HepG2 (cell line): ENCODE data around the gene MSRB3. TPM values are rescaled to one million over a fixed set of nuclear protein-coding genes. Genes with fewer than 3 reads are reported as not detected.

Experiments
- ATAC-seq: fragments of 200-7000 bp; cut with Tn5 transposase; 3 replicates; pipeline ENCODE4 v1.9.1; 2020; ENCODE audit warnings: mild to moderate bottlenecking, moderate library complexity
- BruUV-seq: library from RNA; stranded (reverse); fragments of 400-500 nt; replicated peaks from 2 replicates; lab custom pipeline; 2021; lab: Mats Ljungman, UMichigan
- CTCF ChIA-PET: fragments of 300-600 bp; formaldehyde crosslinking; extraction: SDS; loops from one replicate; lab custom pipeline; 2021; ENCODE audit warnings: low total read pairs, inconsistent platforms, low intra/inter-chr PET ratio; lab: Yijun Ruan, JAX
- POLR2A ChIA-PET: fragments of 350-600 bp; sonication (Branson Sonifier 250); formaldehyde crosslinking; loops from one replicate; lab custom pipeline; 2020; ENCODE audit warnings: antibody characterized with exemption, inconsistent platforms; lab: Yijun Ruan, JAX
- DNase-seq: peaks from one replicate; pipeline ENCODE4 v3.0.0-alpha.2; 2015; ENCODE audit warnings: low spot score
- FAIRE-seq: peaks from 3 replicates; lab custom pipeline; 2011; peaks lifted over from hg19 to GRCh38; lab: Jason Lieb, UNC
- H2AFZ ChIP-seq: one replicate; pipeline ENCODE4 v1.6.1; 2011; ENCODE audit warnings: low read length, inconsistent platforms
- H3K27ac ChIP-seq: fragments of 300-600 bp; 3 replicates; pipeline ENCODE4 v1.8.0; 2011; ENCODE audit warnings: mixed run types, mild to moderate bottlenecking, mixed read lengths, low read length, inconsistent platforms; ENCODE audit not compliant: insufficient read depth; ENCODE audit errors: extremely low read length
- H3K27me3 ChIP-seq, 2 experiments: fragments of 200-600 bp in 1 of 2; 2 replicates in 1 of 2; 3 replicates in 1 of 2; pipeline versions ENCODE4 v1.6.0 to v1.8.0; 2011; ENCODE audit warnings: low read length in 2 of 2, mild to moderate bottlenecking in 2 of 2, moderate library complexity in 2 of 2, inconsistent platforms in 1 of 2; ENCODE audit not compliant: insufficient read depth in 2 of 2, control insufficient read depth in 1 of 2
- H3K36me3 ChIP-seq, 2 experiments: fragments of 200-600 bp in 1 of 2; replicated peaks in 1 of 2; 2 replicates in 1 of 2; 3 replicates in 1 of 2; pipeline versions ENCODE4 v1.5.1 to v1.8.0; 2011; ENCODE audit warnings: low read length in 2 of 2, inconsistent platforms in 1 of 2; ENCODE audit not compliant: insufficient read depth in 2 of 2, control insufficient read depth in 1 of 2
- H3K4me1 ChIP-seq: 2 replicates; pipeline ENCODE4 v1.5.1; 2012; ENCODE audit warnings: low read length, inconsistent platforms; ENCODE audit not compliant: insufficient read depth
- H3K4me2 ChIP-seq: 2 replicates; pipeline ENCODE4 v1.6.0; 2011; ENCODE audit warnings: low read depth, low read length, inconsistent platforms
- H3K4me3 ChIP-seq, 3 experiments: fragments of 200-600 bp in 1 of 3; sonication (generic), shearing (Covaris generic) in 1 of 3; replicated peaks in 1 of 3; 2 replicates each; pipeline ENCODE4 v1.5.1; 2011 to 2016; ENCODE audit warnings: low read length in 3 of 3, inconsistent platforms in 2 of 3, low read depth in 2 of 3, mild to moderate bottlenecking in 2 of 3, control low read depth in 1 of 3, mixed read lengths in 1 of 3; ENCODE audit not compliant: insufficient read depth in 1 of 3
- H3K79me2 ChIP-seq: one replicate; pipeline ENCODE4 v1.6.1; 2011; ENCODE audit warnings: low read length, inconsistent platforms; ENCODE audit not compliant: insufficient read depth
- H3K9ac ChIP-seq: 2 replicates; pipeline ENCODE4 v1.6.0; 2011; ENCODE audit warnings: mild to moderate bottlenecking, low read depth, low read length, inconsistent platforms; ENCODE audit not compliant: insufficient read depth
- H3K9me3 ChIP-seq: 2 replicates; pipeline ENCODE4 v1.5.1; 2012; ENCODE audit warnings: mild to moderate bottlenecking, low read length
- H4K20me1 ChIP-seq: 2 replicates; pipeline ENCODE4 v1.6.0; 2011; ENCODE audit warnings: inconsistent platforms, mild to moderate bottlenecking, low read length, moderate library complexity; ENCODE audit not compliant: insufficient read depth
- ASH2L ChIP-seq: fragments of 300-600, 200-600 bp; sonication (generic); IDR thresholded peaks from 2 replicates; pipeline ENCODE4 v1.7.0; 2017; ENCODE audit warnings: low read depth, mild to moderate bottlenecking, moderate library complexity, mixed read lengths, low read length; ENCODE audit not compliant: insufficient read length
- CENPX ChIP-seq: sonication (generic); formaldehyde crosslinking; IDR thresholded peaks from 2 replicates; pipeline ENCODE4 v1.9.0; 2021; ENCODE audit warnings: mild to moderate bottlenecking, missing genetic modification reagents, moderate library complexity
- EP300 ChIP-seq, 3 experiments: sonication (generic) in 1 of 3; formaldehyde crosslinking in 1 of 3; IDR thresholded peaks; 2 replicates each; pipeline versions ENCODE4 v1.5.1 to v1.6.1; 2011 to 2020; ENCODE audit warnings: low read depth in 2 of 3, low read length in 2 of 3, borderline replicate concordance in 1 of 3, improper control_type of control experiment in 1 of 3, mild to moderate bottlenecking in 1 of 3, missing genetic modification reagents in 1 of 3, moderate library complexity in 1 of 3
- MAFK ChIP-seq, 2 experiments: IDR thresholded peaks in 1 of 2; conservative IDR thresholded peaks in 1 of 2; 2 replicates each; pipeline ENCODE4 v1.6.1; 2011; ENCODE audit warnings: improper control_type of control experiment in 2 of 2, low read length in 2 of 2
- MBNL3 ChIP-seq: fragments of 250-450 bp; sonication (Bioruptor Pico); conservative IDR thresholded peaks from 2 replicates; pipeline ENCODE4 v1.8.0; 2022; ENCODE audit warnings: mild to moderate bottlenecking, inconsistent platforms
- NR2F2 ChIP-seq: IDR thresholded peaks from 2 replicates; pipeline ENCODE4 v1.6.1; 2012; ENCODE audit warnings: low read depth, inconsistent platforms, borderline replicate concordance
- SMAD3 ChIP-seq: sonication (generic); formaldehyde crosslinking; IDR thresholded peaks from 2 replicates; pipeline ENCODE4 v1.4.0; 2020; ENCODE audit warnings: missing genetic modification reagents
- ZBTB7B ChIP-seq: sonication (generic); formaldehyde crosslinking; IDR thresholded peaks from 2 replicates; pipeline ENCODE4 v1.4.0; 2020; ENCODE audit warnings: missing genetic modification reagents
- ZFY ChIP-seq: sonication (generic); formaldehyde crosslinking; IDR thresholded peaks from 2 replicates; pipeline ENCODE4 v1.4.0; 2020; ENCODE audit warnings: missing genetic modification reagents
- ZNF451 ChIP-seq: sonication (generic); formaldehyde crosslinking; IDR thresholded peaks from 2 replicates; pipeline ENCODE4 v1.5.0; 2020; ENCODE audit warnings: mild to moderate bottlenecking, missing genetic modification reagents
- ZNF460 ChIP-seq: sonication (generic); formaldehyde crosslinking; IDR thresholded peaks from 2 replicates; pipeline ENCODE4 v1.5.1; 2020; ENCODE audit warnings: missing genetic modification reagents, mild to moderate bottlenecking, borderline replicate concordance
- ZSCAN31 ChIP-seq: sonication (generic); formaldehyde crosslinking; IDR thresholded peaks from 2 replicates; pipeline ENCODE4 v1.5.0; 2020; ENCODE audit warnings: low read depth, mild to moderate bottlenecking, missing genetic modification reagents
- WGBS: methylation state at CpG from one replicate; pipeline ENCODE4 v1.1.6; 2017; ENCODE audit warnings: low lambda C conversion rate; 5-methylcytosine and 5-hydroxymethylcytosine counted together
- in situ Hi-C: cut with HindIII; loops from 2 replicates; pipeline ENCODE4 v1.10.0; 2017; ENCODE audit warnings: low pct_unique_long_range_greater_than_20kb; ENCODE audit not compliant: extremely low pct_ligation_motif_present
- intact Hi-C: fragments of 100-400 bp; cut with micrococcal nuclease; formaldehyde crosslinking; loops from one replicate; pipeline ENCODE4 v1.10.0; 2022; ENCODE audit not compliant: unreplicated experiment
- polyA plus RNA-seq, 8 experiments: library from polyadenylated mRNA; depleted of rRNA in 3 of 8; stranded (reverse) in 7 of 8; unstranded in 1 of 8; fragments of >200 nt; fragmentation: Illumina TruSeq in 4 of 8; extraction: Trizol in 4 of 8; gene quantifications; 2 replicates each; pipeline versions ENCODE4 v1.2.1 to v1.2.3, GENCODE V29; 2011 to 2016; ENCODE audit warnings: low read depth in 4 of 8, missing spikeins in 1 of 8, mixed read lengths in 1 of 8; ENCODE audit not compliant: insufficient read depth in 1 of 8
- total RNA-seq, 5 experiments: library from RNA; depleted of rRNA; stranded (reverse); fragments of >200 nt; fragmentation: Illumina TruSeq; extraction: Trizol; gene quantifications; 2 replicates each; pipeline ENCODE4 v1.2.3, GENCODE V29; 2016; ENCODE audit warnings: low read depth in 1 of 5
- TF ChIP-seq, protein P1 (sequence below), 2 experiments: fragments of 450-650 bp in 1 of 2; sonication (generic) in 1 of 2; formaldehyde crosslinking; IDR thresholded peaks; 2 replicates each; pipeline versions ENCODE4 v1.5.0 to v1.8.0; 2020 to 2022; ENCODE audit warnings: mild to moderate bottlenecking in 1 of 2, missing genetic modification reagents in 1 of 2
- TF ChIP-seq, protein P2 (sequence below): sonication (generic); formaldehyde crosslinking; conservative IDR thresholded peaks from 2 replicates; pipeline ENCODE4 v1.4.0; 2020; ENCODE audit warnings: missing genetic modification reagents
- TF ChIP-seq, protein P3 (sequence below): IDR thresholded peaks from 2 replicates; pipeline ENCODE4 v1.6.1; 2016; ENCODE audit warnings: low read depth
- TF ChIP-seq, protein P4 (sequence below): sonication (generic); formaldehyde crosslinking; IDR thresholded peaks from 2 replicates; pipeline ENCODE4 v1.5.0; 2020; ENCODE audit warnings: mild to moderate bottlenecking, missing genetic modification reagents, borderline replicate concordance

MSRB3 gene
- total and polyA plus RNA-seq, 2 of the 13 experiments (the other 11 are each of a cell fraction or from before 2014, with no cell fraction given), result 1.5 to 1.9 TPM

DNA sequence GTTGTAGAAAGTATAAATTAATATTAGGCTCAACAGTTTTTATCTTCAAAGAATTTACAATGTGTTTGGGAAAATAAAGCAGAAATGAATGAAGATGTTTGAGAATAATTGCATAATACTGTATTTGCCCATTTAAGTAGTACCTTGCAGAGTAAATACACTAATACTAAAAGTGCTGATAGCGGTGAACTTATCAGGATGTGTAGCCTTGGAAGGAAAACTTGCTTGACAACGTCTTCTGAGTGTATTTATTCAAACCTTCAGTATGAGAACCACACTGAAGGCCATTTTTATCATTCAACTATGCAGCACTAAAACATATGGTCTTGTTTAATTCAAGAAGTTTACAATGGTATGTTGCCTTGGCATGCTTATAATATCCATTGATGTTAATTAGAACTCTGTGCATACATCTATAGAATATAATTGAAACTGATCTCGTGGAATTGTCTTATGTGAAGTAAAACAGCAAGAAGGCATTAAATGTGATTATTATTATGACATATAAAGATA lies 41.3 kb downstream of the MSRB3 start:
- ATAC-seq (no peak), DNase-seq (peak; percentile 11), FAIRE-seq (peak; percentile 21)
- ChIA-PET CTCF (no interaction called here), POLR2A (no interaction called here)
- H3K4me2 ChIP-seq, result no peak overlapping the region
- H3K4me3 ChIP-seq, result no peak overlapping the region
- no peak overlapping the region for H3K9ac ChIP-seq
- H3K36me3 ChIP-seq, result no peaks in the 10 kb centered on the region
- intact Hi-C loops (no loop called here), in situ Hi-C loops (loop anchor here (10.0 to 25.0 kb wide), 2 partner anchors 368 to 785 kb away; no protein-coding TSS in a partner anchor)
- H3K27ac ChIP-seq, result no peak overlapping the region
- H2AFZ ChIP-seq, result no peak overlapping the region
- H3K79me2 ChIP-seq, result no peaks in the 10 kb centered on the region
- no peaks in the 10 kb centered on the region; a peak in 1 of 5 replicates for H3K27me3 ChIP-seq
- peaks cover 30% of the 10 kb centered on the region for H3K4me1 ChIP-seq
- BruUV-seq, result no TSS peak
- H3K9me3 ChIP-seq, result no peaks in the 10 kb centered on the region
- no peaks in the 10 kb centered on the region for H4K20me1 ChIP-seq
- 37% methylated on average over 3 of the region's 3 CpGs for WGBS
- TF ChIP-seq SMAD3, result no peak
- TF ChIP-seq, protein P1, sequence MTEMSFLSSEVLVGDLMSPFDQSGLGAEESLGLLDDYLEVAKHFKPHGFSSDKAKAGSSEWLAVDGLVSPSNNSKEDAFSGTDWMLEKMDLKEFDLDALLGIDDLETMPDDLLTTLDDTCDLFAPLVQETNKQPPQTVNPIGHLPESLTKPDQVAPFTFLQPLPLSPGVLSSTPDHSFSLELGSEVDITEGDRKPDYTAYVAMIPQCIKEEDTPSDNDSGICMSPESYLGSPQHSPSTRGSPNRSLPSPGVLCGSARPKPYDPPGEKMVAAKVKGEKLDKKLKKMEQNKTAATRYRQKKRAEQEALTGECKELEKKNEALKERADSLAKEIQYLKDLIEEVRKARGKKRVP (CRISPR knock-in tag; IDR thresholded peaks at IDR 0.05), result no peak
- TF ChIP-seq ZSCAN31 (CRISPR knock-in tag), result no peak
- TF ChIP-seq EP300 (IDR thresholded peaks at IDR 0.05; ENCODE audit: low read depth in 2 of 2, low read length in 2 of 2), result peak in 1 of 2 experiments; percentile 38; a peak in 1 of 4 replicates
- TF ChIP-seq EP300 (CRISPR knock-in tag; IDR thresholded peaks at IDR 0.05; ENCODE audit: borderline replicate concordance), result no peak
- TF ChIP-seq NR2F2, result no peak
- TF ChIP-seq, protein P2, sequence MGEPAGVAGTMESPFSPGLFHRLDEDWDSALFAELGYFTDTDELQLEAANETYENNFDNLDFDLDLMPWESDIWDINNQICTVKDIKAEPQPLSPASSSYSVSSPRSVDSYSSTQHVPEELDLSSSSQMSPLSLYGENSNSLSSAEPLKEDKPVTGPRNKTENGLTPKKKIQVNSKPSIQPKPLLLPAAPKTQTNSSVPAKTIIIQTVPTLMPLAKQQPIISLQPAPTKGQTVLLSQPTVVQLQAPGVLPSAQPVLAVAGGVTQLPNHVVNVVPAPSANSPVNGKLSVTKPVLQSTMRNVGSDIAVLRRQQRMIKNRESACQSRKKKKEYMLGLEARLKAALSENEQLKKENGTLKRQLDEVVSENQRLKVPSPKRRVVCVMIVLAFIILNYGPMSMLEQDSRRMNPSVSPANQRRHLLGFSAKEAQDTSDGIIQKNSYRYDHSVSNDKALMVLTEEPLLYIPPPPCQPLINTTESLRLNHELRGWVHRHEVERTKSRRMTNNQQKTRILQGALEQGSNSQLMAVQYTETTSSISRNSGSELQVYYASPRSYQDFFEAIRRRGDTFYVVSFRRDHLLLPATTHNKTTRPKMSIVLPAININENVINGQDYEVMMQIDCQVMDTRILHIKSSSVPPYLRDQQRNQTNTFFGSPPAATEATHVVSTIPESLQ (CRISPR knock-in tag), result no peak
- TF ChIP-seq ZNF451 (CRISPR knock-in tag), result no peak
- TF ChIP-seq, protein P3, sequence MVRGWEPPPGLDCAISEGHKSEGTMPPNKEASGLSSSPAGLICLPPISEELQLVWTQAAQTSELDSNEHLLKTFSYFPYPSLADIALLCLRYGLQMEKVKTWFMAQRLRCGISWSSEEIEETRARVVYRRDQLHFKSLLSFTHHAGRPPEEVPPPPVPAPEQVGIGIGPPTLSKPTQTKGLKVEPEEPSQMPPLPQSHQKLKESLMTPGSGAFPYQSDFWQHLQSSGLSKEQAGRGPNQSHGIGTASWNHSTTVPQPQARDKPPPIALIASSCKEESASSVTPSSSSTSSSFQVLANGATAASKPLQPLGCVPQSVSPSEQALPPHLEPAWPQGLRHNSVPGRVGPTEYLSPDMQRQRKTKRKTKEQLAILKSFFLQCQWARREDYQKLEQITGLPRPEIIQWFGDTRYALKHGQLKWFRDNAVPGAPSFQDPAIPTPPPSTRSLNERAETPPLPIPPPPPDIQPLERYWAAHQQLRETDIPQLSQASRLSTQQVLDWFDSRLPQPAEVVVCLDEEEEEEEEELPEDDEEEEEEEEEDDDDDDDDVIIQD (CRISPR knock-in tag), result no peak
- TF ChIP-seq ZFY (CRISPR knock-in tag), result no peak
- no peak for TF ChIP-seq ZNF460 (CRISPR knock-in tag)
- no peak for TF ChIP-seq MBNL3
- no peak for TF ChIP-seq CENPX (CRISPR knock-in tag)
- TF ChIP-seq, protein P4, sequence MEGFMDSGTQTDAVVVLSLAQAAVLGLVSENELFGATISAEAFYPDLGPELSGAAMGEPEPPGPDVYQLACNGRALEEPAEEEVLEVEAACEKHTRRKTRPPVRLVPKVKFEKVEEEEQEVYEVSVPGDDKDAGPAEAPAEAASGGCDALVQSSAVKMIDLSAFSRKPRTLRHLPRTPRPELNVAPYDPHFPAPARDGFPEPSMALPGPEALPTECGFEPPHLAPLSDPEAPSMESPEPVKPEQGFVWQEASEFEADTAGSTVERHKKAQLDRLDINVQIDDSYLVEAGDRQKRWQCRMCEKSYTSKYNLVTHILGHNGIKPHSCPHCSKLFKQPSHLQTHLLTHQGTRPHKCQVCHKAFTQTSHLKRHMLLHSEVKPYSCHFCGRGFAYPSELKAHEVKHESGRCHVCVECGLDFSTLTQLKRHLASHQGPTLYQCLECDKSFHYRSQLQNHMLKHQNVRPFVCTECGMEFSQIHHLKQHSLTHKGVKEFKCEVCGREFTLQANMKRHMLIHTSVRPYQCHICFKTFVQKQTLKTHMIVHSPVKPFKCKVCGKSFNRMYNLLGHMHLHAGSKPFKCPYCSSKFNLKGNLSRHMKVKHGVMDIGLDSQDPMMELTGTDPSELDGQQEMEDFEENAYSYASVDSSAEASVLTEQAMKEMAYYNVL, result no peak
- no peak for TF ChIP-seq ASH2L
- TF ChIP-seq ZBTB7B, result no peak
- TF ChIP-seq MAFK (conservative IDR thresholded peaks at IDR 0.05 in 1 of 2, IDR thresholded peaks at IDR 0.05 in 1 of 2; ENCODE audit: low read length in 2 of 2), result 0 out of 4 replicates have a peak, but pooled peaks of 1 of the 2 experiments have one; percentile 14
